ENCODE measurements around the gene TECPR1.

DNA sequence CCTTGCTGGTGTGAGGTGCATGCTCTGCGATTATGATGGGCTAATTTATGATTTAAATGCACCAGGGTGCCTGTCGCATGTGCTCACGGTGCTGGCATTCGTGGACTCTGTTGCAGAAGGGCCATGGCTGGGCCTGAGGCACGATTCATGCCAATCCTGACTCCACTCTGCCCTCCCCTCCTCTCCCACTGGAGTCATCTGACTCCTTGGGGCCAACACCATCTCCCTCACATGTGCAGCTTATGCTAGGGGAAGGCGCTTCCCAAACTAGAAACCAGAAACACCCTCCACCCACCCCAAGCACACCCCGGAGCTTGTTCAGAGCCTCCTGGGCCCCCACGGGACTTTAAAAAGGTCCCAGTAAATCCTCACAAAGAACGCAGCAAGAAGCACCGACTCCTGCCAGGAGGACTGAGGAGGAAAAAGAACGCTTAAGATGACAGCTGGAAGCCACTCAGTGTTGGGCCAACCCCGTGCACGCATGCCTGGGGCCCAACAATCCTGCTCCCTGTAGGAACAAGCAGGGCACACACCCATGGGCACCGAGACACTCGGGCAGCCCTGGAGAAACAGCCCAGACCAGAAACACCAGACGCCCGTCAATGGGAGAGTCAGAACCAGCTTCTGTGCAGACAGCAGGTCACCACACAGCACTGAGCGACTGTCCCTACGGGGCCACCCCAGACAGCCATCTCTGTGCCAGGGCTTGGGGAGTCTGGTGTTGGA lies 43.6 kb upstream of the TECPR1 start:
- TF ChIP-seq, protein P1, sequence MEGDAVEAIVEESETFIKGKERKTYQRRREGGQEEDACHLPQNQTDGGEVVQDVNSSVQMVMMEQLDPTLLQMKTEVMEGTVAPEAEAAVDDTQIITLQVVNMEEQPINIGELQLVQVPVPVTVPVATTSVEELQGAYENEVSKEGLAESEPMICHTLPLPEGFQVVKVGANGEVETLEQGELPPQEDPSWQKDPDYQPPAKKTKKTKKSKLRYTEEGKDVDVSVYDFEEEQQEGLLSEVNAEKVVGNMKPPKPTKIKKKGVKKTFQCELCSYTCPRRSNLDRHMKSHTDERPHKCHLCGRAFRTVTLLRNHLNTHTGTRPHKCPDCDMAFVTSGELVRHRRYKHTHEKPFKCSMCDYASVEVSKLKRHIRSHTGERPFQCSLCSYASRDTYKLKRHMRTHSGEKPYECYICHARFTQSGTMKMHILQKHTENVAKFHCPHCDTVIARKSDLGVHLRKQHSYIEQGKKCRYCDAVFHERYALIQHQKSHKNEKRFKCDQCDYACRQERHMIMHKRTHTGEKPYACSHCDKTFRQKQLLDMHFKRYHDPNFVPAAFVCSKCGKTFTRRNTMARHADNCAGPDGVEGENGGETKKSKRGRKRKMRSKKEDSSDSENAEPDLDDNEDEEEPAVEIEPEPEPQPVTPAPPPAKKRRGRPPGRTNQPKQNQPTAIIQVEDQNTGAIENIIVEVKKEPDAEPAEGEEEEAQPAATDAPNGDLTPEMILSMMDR (conservative IDR thresholded peaks at IDR 0.05; ENCODE audit: low read depth, low read length), result no peak
- TF ChIP-seq EZH2 (IDR thresholded peaks at IDR 0.05; ENCODE audit: low read length, unreplicated experiment) (no peak), EZH2phosphoT487 (IDR thresholded peaks at IDR 0.05; ENCODE audit: borderline replicate concordance, low read length) (no peak)

Measured in PC-3 (cell line).